ENCODE measurements around the gene PTK6.

GRCh38 chr20:63539092-63539430, 1.9 kb upstream of the PTK6 start:
- TF ChIP-seq CTCF (IDR thresholded peaks at IDR 0.05) = no peak
- no peak for TF ChIP-seq POLR2A (IDR thresholded peaks at IDR 0.05)

Measured in breast epithelium (tissue), 3 donors.